RPMI8226 (cell line): Measurements from ENCODE around the gene TNFRSF14.

Source experiments
- DNase-seq: peaks from one replicate; pipeline ENCODE4 v3.0.0-alpha.2; 2015

Gene TNFRSF14

GRCh38 chr1:2604156-2604843 is 48.1 kb downstream of the TNFRSF14 start:
- no peak for DNase-seq

- DNase-seq: no peak
Observed at GRCh38 chr1:2604844-2605508, 48.8 kb downstream of the TNFRSF14 start.

GRCh38 chr1:2605509-2606395 is 49.6 kb downstream of the TNFRSF14 start:
- DNase-seq: no peak

GRCh38 chr1:2606396-2606880 is 50.3 kb downstream of the TNFRSF14 start:
- no peak for DNase-seq

- no peak for DNase-seq
Observed at GRCh38 chr1:2606881-2607621, 50.9 kb downstream of the TNFRSF14 start.

GRCh38 chr1:2607641-2608091 is 51.5 kb downstream of the TNFRSF14 start:
- no peak for DNase-seq

- no peak for DNase-seq
Observed at GRCh38 chr1:2609319-2610035, 53.3 kb downstream of the TNFRSF14 start.

GRCh38 chr1:2610036-2610959 is 54.1 kb downstream of the TNFRSF14 start:
- no peak for DNase-seq

- no peak for DNase-seq
Observed at GRCh38 chr1:2611031-2611501, 54.9 kb downstream of the TNFRSF14 start.

- no peak for DNase-seq
Observed at GRCh38 chr1:2611621-2612437, 55.7 kb downstream of the TNFRSF14 start.

- DNase-seq: no peak
Observed at GRCh38 chr1:2612591-2613365, 56.6 kb downstream of the TNFRSF14 start.
